Measurements from ENCODE around the gene IL3.

The IL3 gene

DNA sequence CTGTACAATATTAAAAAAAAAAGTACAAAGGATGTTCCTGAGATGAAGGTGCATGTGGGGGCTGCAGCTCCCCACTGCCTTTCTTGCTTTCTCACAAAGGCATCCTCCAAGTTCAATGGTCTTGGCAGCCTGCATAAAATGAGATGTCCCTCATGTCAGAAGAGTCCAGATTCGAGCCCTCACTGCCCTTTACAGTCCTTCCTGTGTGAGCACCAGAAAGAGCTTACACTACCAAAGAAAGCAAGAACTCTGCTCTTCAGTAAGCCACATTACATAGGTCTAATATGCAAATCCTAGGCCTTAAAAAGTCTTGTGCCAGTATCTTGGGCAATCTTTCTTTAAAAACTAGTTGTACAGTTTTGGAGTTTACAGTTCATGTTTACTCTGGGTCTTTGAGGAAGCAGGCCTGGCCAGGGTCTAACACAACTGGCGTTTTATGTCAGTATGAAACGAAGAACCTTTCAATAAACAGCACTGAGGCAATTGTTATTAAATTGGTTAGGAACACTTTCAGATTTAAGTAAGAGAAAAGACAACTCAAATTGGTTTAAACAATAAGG is 49.1 kb downstream of the IL3 start:
- no peaks in the 10 kb centered on the region for H3K27me3 Mint-ChIP-seq
- peaks cover 80% of the 10 kb centered on the region for H3K4me1 Mint-ChIP-seq (ENCODE audit: low read depth)
- no peak for DNase-seq
- no peak overlapping the region for H3K4me3 Mint-ChIP-seq
- H3K9me3 Mint-ChIP-seq: peaks cover 2% of the 10 kb centered on the region
- peaks cover 6% of the 10 kb centered on the region for H3K36me3 Mint-ChIP-seq (ENCODE audit: low read depth)
- H3K27ac Mint-ChIP-seq: peak overlapping the region; percentile 82

DNA sequence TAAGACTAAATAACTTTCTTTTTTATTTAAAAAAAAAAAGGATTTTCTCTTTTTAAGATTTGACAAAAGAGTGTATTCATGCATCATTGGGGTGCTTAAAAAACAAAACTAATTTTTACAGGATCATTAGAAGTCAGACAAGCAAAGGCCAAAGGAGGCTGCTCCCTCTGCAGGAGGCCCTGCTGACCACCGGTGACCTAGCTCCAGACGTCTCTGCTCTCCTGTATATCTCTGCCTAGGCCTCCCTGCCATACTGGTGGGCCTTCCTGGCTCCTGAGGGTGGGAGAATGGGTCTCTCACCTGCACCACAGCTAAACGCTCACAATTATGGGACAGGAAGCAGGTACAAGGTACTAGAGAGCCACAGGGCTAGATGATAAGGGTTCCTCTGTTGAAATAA is 49.7 kb downstream of the IL3 start:
- peak overlapping the region; percentile 58 for H3K4me3 Mint-ChIP-seq
- H3K27ac Mint-ChIP-seq: peak overlapping the region; percentile 85
- H3K36me3 Mint-ChIP-seq (ENCODE audit: low read depth): peaks cover 6% of the 10 kb centered on the region
- H3K9me3 Mint-ChIP-seq: peaks cover 2% of the 10 kb centered on the region
- DNase-seq: no peak
- no peaks in the 10 kb centered on the region for H3K27me3 Mint-ChIP-seq
- peaks cover 80% of the 10 kb centered on the region for H3K4me1 Mint-ChIP-seq (ENCODE audit: low read depth)

DNA sequence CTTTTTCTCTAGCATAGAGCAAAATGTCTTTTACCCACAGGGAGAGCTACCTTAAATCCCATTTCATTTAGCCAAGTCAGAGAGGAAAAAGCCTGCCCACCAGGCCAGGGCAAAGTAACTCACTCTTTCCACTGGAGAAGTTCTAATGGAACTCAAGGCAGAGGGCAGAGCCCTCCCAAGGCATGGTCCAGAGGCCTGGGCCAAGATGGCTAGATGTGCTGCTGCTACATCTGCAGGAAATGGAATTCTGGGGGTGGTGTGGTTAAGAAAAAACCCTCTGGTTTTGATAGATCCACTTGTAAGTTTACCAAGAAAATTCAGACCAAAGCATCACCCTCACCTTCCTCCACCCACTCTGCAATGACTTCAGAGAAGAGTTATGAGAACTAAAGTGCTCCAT is 50.5 kb downstream of the IL3 start:
- Mint-ChIP-seq H3K27me3 (no peaks in the 10 kb centered on the region), H3K27ac (peak overlapping the region; percentile 85), H3K36me3 (ENCODE audit: low read depth) (peaks cover 6% of the 10 kb centered on the region), H3K4me1 (ENCODE audit: low read depth) (peaks cover 80% of the 10 kb centered on the region), H3K9me3 (peaks cover 2% of the 10 kb centered on the region), H3K4me3 (peak overlapping the region; percentile 58)
- no peak for DNase-seq

DNA sequence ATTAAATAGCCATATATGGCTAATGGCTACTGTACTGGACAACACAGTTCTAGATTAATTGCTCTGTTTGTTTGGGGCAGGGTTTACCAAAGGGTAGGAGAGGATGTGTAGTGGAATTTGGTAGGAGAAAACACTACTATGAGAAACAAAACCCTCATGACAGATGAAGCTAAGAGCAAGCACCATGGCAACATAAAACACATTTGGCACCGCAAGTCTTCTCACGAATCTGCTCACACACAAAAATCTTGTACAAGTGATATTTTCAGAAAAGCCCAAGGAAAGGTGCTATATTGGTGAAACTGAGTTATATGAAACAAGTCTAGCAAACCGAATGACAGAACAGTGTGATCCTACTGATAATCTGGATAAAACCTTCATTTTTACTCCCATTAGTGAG is 51.7 kb downstream of the IL3 start:
- no peak overlapping the region for H3K27ac Mint-ChIP-seq
- H3K9me3 Mint-ChIP-seq: peaks cover 2% of the 10 kb centered on the region
- H3K4me3 Mint-ChIP-seq: peak overlapping the region; percentile 15
- peaks cover 84% of the 10 kb centered on the region for H3K4me1 Mint-ChIP-seq (ENCODE audit: low read depth)
- H3K27me3 Mint-ChIP-seq: no peaks in the 10 kb centered on the region
- H3K36me3 Mint-ChIP-seq (ENCODE audit: low read depth): peaks cover 6% of the 10 kb centered on the region
- no peak for DNase-seq

Data from activated T-cell treated with anti-CD3 and anti-CD28 coated beads, Interleukin-2, amount 50 U/mL, for 24 hours (primary cell).